Daoy (cell line): ENCODE results near the gene ANTKMT. TPM values are rescaled to one million over a fixed set of nuclear protein-coding genes. Genes with fewer than 3 reads are reported as not detected.
"Not testable (repeated sequence)": the region's sequence is repeated elsewhere in the genome, so short reads cannot be mapped to it uniquely, and the experiment has no call there.

Source experiments
- DNase-seq: peaks from one replicate; pipeline ENCODE4 v3.0.0-alpha.2; 2015; ENCODE audit warnings: low read depth
- total RNA-seq: library from RNA; depleted of rRNA; stranded (reverse); fragments of >200 nt; shearing (Covaris generic); gene quantifications from 2 replicates; pipeline ENCODE4 v1.2.3, GENCODE V29; 2014

The ANTKMT gene
- total RNA-seq, 1 experiment from 2014 or later = 29.8 TPM

DNA sequence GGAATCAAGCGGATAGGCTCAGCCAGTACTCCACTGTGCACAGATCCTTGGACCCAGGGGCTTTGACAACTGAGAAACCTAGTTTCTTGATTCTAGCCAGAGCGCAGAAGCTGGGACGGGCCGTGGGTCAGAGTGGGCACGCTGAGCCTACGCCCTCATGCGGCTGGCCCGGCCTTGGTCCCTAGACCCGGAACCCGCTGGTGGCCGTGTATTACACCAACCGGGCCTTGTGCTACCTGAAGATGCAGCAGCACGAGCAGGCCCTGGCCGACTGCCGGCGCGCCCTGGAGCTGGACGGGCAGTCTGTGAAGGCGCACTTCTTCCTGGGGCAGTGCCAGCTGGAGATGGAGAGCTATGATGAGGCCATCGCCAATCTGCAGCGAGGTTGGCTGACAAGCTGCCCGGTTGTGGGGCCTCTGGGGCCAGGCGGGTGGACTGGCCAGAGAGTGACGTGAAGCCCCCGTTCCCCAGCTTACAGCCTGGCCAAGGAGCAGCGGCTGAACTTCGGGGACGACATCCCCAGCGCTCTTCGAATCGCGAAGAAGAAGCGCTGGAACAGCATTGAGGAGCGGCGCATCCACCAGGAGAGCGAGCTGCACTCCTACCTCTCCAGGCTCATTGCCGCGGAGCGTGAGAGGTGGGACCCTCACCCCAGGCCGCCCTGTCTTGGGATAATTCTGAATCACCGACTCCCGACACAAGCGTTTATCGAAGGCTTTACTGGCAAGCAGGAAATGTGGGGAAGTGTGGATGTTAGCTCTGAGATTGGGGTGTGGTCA is 39.8 kb upstream of the ANTKMT start:
- peak; percentile 59 for DNase-seq

DNA sequence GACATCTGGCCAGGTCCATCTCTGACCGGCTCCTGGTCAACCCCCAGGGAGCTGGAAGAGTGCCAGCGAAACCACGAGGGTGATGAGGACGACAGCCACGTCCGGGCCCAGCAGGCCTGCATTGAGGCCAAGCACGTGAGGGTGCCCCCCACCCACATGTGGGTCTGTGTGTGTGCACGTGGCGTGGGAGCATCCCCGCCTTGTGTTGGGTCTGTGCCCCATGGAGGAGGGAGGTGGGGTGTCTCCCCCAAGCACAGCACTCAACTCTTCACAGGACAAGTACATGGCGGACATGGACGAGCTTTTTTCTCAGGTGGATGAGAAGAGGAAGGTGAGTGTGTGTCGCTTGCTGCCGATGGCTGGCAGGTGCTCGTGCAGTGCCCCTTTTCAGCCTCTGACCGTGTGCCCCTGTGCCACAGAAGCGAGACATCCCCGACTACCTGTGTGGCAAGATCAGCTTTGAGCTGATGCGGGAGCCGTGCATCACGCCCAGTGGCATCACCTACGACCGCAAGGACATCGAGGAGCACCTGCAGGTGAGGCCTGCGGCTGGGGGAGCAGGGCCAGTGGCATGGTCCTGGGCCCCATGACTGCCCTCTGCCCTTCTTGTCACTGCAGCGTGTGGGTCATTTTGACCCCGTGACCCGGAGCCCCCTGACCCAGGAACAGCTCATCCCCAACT is 39.1 kb upstream of the ANTKMT start:
- DNase-seq = no peak

DNA sequence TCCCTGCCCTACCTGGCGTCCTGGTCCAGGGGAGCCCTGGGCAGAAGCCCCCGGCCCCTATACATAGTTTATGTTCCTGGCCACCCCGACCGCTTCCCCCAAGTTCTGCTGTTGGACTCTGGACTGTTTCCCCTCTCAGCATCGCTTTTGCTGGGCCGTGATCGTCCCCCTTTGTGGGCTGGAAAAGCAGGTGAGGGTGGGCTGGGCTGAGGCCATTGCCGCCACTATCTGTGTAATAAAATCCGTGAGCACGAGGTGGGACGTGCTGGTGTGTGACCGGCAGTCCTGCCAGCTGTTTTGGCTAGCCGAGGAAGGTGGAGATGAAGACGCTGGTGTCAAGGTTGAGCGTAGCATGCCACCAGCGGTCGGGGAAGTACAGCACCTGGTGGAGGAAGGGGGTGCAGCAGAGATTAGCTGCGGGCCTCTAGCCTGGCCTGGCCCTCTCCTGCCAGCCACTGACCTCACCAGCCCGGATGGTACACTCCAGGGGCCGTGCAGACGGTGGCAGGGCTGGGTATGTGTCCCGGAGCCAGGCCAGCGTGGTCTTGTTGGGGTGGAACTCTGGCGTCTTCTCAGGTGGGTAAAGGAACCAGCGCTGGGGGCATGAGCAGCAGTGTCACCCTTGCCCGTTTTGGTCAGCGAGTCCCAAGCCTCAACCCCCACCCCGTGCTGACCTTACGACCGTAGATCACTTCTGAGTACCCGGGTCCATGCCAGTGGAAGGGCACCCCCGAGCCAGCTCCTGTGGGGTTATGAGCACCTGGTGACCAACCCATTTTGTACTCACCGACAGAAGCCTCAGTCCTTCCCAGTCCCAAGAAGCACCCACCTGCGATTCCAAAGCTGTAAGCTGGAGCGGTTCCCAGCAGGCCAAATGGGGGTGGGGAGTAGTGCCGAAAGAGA is 38.2 kb upstream of the ANTKMT start:
- no peak for DNase-seq

DNA sequence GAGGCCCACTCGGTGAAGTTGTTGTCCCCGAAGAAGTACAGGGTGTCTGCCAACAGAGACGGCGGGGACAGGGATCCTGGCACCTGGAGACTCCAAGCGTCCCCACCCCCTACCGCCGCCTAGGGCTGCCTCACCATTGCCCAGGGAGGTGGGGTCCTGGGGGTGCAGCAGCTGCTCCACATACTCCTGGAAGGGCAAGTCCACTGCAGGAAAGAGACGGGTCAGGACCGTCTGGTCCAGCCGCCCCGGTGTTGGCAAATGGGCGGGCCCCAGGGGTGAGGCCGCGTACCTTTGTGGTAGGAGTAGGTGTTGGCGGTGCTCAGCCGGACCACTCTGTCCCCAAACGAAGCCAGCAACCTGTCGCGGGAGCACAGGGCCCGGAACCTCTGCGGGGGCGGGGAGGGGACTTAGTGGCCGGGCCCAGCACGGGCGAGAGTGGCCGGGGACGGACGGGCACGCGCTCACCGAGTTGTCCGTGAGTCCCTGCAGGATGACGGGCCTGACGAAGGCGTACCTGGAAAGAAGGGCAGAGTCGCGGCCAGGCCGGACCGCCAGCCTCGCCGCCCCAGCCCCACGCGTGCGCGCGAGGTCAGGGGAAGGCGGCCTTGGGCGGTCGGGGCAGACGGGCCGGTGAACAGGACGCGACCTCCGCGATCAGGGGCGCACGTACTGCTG is 37.4 kb upstream of the ANTKMT start:
- DNase-seq = no peak

DNA sequence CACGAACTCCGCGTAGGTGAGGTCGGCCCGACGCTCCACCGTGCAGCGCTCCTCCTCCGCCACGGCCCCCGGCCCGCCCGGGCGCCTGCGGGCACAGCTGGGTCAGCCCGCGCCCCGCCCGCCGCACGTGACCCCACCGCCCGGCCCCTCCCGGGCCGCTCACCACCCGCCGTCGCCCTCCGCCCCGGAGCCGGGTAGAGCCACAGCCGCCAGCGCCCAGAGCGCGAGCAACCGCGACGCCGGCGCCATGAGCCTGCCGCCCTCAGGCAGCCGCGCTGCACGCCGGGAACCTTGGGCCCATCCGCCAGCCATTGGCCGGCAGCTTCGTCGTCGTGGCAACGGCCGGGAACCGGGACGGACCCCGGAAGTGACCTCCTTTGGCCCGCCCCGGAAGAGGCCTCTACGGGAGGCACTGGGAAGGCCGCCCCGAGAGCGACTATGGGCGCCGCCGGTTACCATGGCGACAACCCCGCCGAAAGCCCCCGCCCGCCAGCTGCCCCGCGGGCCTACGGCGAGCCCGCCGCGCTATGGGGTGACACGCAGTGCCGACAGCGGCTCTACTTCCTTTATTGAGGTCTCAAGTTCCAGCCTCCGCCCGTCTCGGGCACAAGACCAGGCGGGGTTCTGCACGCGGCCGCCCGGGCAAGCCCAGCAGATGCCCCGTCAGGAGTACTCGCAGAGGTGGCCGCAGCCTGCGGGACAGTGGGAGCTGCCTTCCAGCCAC is 36.7 kb upstream of the ANTKMT start, which contains the start of gene JMJD8:
TSS of gene JMJD8 (minus strand) at position 264 of the 724 bp plus-strand sequence. CDS start at position 249, 15 bp downstream.
- peak; percentile 96 for DNase-seq

DNA sequence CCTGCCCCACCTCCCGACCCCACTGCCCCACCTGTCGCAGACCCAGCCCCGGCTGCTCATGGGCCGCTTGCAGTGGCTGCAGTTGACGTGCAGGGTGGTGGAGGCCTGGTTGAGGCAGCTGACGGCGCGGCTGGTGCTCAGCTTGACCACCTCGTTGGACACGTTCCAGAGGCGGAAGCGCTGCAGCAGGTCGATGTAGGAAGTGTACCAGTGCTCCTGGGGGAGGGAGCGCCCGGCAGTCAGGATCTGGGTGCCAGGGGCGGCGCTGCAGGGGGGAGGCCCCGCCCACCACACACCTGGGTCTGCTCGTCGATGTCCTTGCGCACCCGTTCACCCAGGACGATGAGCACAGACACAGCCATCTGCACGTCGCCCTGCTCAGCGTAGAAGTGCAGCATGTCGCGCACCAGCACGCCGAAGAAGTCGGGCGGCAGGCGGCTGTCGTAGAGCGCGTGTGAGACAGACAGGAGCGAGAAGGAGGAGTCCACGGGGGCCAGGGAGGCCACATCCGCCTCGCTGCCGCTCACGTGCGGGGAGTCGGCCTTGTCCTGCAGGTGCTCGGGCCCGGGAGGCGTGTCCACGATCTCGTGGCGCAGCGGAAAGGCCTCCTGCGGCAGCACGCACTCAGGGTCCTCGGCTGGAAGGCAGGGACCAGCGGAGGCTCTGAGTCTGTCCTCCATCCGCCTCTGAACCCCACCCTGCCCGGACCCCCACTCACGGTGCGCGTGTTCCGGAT is 35.8 kb upstream of the ANTKMT start:
- no peak for DNase-seq

DNA sequence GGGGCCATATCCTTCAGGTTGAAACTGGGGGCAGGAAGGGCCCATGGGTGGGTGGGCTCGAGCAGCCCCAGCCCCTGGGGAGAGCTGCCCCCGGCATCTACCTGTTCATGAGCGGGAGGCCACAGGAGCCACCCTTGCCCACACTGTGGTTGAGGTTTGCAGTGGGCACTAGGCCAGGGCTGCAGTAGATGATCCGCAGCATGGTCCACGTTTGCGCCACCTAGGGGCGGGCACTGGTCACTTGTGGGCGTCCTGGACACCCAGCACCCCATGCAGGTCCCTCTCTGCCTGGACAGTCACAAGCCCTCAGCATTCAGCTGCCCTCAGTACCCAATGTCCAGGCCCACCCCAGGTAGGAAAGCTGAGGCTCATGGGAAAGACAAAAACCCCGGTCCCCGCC is 35.0 kb upstream of the ANTKMT start:
- DNase-seq = peak; percentile 64

DNA sequence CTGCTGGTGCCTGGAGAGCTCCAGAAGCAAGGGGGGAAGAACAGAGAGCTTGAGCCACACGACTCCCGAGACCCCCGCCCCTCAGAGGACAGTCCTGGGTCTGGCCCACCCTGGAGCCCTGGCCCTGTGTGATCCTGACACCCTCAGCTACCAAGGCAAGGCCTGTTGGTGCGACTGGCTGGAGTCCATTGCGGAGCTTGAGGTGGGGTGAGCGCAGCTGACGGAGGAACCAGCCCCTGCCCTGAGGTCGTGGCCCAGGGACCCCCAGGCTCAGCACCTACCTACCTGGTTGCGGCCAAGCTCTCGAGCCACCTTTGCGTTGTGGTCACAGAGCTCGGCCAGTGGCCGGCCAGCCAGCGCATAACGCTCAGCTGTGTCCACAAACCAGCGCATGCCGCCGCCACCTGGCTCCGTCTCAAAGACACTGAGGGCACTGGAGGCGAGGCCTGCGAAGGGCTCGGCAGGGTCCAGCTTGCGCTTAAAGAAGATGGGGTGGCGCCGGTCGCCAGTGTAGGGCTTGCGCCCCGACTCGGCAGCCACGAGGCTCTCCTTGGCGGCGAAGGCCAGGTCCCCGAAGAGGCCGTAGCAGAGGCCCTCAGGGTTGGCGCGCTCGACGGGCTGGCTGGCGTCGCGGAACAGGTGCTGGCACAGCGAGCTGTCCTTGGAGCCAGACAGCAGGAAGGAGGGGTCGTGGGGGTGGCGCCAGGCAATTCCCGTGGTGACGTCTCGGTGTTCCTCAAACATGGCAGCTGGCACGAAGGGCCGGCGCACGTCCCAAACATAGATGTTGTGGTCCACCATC is 34.3 kb upstream of the ANTKMT start:
- DNase-seq = no peak

DNA sequence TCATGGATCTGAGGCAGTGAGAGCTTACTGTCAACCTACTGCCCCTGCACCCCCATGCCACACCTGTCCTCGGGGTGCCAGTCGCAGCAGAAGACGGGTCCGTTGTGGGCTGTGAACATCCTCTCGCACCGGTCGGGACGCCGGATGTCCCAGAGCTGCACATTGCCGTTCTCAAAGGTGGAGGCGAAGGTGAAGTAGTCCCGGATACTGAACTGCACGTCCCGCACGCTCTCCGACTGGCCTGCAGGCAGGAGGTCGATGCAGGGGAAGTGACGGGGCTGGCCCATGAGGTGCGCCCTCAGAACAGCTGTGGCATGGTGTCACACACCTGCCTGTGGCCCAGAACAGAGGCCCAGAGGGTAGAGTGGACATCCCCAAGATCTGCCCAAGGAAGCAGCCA is 33.4 kb upstream of the ANTKMT start:
- no peak for DNase-seq

DNA sequence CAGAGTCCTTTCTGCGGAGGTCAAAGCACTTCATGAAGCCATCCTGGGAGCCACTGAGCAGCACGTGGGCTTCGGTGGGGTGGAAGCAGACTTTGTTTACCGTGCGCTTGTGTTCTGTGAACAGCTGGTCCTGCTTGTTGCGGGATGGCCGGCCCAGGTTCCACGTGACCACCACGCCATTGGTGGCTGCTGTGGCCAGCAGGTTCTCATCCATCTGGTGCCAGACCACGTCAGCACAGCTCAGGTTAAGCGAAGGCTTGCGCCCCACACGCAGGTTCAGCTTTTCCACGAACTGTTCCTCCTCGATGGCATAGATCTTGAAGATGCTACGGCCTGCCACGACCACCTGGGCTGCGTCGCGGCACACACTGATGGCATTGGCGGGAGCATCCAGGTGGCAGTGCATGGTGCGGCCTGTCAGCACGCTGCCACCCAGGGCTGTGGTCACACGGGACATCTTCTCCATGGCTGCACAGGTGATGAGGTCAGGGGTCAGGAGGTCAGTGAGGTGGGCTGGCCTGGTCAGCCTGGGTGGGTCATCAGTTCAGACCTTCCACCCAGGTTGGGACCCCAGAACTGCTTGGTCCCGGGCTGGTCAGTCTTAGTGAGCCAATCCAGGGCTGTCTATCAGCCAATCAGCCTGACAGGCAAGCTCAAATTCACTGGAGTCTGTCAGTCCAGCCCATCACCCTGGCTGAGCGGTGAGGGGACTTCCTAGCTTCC is 31.6 kb upstream of the ANTKMT start:
- DNase-seq = no peak

DNA sequence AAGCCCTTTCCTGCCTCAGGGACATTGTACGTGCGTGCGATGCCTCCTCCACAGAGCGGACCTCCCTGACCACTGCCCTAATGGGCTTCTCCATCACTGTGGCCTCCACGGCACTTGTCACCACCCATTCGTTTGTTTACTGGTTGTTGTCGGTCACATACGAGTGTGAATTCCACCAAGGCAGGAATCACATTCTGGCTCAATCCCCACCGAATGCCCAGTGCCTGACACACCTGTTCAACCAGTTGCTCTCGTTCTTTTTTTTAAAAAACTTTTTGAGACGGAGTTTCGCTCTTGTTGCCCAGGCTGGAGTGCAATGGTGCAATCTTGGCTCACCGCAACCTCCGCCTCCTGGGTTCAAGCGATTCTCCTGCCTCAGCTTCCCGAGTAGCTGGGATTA is 29.7 kb upstream of the ANTKMT start:
- DNase-seq = not testable (repeated sequence)

DNA sequence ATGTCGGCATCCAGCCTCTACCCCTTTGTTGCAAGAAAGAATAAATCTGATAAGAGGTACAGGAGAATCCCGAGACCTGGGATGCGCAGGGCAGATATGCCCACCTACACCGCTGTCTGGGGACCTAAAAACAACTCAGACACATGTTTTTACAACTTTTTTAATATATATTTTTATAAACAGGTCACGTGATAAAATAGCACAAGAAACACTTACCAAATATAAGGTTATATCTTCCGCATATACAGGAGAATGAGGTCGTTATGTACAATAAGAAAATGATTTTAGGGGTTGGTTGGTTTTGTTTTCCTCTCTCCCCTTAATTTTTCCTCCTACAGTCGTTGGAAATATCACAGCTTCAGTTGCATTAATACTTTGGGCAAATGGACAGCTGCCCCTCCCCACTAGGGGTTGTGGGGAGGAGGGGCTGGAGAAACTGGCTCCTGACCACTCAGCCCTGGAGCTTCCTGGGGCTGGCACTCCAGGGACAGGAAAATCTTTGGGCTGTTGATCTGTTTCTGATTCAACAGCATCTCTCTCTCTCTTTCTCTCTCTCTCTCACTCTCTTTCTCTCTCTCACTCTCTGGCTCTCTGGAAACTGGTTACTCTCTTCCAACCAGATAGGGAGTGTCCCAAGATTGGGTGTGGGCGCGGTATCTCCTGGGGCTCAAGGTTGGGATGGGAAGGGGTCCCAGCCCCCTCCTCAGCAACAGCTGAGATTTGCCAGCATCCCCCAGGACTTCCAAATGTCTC is 28.4 kb upstream of the ANTKMT start:
- DNase-seq = no peak

DNA sequence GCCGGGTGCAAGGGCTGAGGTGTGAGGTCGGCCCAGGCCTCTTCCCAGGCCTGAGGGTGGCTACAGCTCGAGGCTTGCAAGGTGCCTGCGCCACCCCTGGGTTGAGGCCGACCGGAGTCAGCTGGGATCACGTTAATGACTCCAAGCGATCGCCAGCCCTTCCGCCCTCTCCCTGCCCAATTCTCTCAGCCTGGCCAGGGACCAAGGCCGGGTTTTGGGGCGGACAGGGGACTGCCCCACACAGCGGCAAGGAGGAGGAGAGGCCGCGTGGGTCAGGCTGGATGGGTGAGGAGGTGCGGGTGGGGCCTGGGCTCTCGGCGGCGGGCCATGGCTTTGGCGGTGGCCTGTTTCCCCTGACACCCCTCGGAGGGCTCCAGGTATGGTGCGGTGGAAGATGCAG is 27.6 kb upstream of the ANTKMT start:
- no peak for DNase-seq

DNA sequence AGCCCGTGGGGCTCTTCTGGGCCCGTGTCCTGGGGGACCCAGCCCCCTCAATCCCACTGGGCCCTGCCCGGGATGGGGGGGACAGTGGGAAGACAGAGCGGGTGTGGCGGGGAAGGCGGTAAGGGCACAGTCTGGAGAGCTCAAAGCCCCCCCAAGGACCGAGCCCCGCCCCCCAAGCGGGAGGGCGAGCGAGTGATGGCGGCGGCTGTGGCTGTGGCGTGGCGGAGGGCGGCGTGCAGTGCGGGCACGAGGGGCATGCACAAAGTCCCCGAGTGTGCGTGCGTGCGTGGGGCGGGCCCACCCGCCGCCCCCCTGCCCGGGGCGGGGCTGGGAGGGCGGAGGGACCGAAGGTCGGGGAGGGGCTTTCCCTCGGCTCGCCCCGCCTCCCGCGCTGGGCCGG is 27.2 kb upstream of the ANTKMT start:
- DNase-seq = no peak

DNA sequence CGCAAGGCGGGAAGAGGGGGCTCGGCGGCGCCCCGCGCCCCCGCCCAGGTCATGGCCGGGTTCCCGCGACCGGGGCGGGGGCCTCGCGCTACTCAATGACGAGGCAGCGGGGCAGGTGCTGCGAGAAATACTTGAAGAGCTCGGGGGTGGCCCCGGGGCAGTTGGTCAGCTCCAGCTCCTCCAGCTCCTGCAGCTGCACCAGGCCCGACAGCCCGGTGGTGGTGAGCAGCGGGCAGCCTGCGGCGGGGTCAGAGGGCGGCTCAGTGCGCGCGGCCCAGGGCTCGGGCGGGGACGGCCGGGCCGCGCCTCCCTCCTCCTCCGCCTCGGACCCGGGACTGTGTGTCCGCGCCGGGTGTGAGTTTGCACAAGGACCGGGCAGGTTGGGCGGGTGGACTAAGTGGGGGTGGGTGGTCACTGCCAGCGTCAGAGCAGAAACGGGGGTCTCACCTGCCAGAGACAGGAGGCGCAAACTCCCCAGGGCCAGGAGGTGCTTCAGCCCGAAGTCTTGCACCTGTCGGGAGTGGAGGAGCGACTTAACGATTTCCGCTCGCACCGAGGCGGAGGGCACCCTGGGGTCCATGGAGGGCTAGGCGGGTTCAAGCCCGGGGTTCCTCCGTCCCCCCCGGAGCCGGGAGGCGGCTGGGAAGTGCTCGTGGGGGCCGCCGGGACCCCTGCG is 26.6 kb upstream of the ANTKMT start:
- DNase-seq = no peak

DNA sequence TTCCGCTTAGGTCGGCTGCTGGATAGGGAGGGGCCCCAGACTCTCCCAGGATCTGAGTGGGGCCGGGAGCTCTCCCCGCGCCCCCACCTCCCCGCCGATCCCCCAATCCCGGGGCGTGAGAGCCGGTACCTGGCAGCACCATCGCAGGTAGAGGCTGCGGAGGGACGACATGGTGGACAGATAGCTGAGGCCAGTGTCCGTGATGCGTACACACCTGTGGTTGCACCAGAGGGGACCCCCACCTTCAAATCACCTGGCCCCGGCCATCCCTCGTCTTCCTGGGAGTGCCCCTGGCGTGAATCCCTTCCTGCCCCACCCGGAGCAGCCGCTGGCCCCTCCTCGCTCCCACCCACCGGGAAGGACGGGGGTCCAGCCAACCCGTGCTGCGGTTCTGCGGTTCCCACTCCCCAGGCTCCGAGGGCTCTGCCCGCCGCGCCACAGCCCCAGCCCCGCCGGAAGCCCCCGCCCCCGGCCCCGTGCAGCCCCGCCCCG is 26.0 kb upstream of the ANTKMT start:
- DNase-seq = no peak

DNA sequence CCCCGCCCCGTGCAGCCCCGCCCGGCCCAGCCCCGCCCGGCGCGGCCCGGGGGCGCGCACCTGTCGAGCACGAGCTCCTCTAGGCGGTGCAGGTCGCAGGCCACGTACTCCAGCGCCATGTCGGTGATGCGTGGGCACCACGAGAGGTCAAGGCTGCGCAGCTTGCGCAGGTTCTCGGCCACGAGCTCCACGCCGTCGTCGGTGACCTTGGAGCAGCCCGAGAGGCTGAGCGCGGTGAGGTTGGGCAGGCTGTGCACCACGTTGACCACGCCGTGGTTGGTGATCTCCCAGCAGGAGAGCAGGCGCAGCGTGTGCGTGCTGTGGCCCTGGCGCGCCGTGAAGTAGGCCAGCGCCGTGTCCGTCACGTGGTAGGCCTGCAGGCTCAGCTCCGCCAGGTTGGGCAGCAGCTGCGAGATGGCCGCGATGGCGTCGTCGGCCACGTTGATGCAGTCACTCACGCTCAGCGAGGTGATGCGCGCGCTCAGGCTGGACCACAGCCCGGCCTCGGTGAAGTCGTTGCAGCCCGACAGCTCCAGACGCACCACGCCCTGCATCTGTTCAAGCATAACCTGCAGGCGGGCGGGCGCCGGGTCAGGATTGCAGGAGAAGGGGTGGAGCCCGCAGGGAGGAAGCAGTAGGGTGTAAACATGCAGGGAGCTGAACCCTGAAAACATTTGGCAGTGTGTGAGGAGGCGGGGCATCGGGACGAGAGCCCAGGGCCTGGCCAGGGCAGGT is 25.4 kb upstream of the ANTKMT start:
- DNase-seq = peak; percentile 57
